GM12873 (cell line): ENCODE measurements around the gene HYPK.

ENCODE experiments used
- TF ChIP-seq, protein P1 (sequence below): IDR thresholded peaks from 2 replicates; pipeline ENCODE4 v1.5.1; 2012; ENCODE audit warnings: low read depth, mild to moderate bottlenecking, moderate library complexity, low read length, control low read depth; ENCODE audit not compliant: insufficient read depth; ENCODE audit errors: missing control alignments

HYPK gene

DNA sequence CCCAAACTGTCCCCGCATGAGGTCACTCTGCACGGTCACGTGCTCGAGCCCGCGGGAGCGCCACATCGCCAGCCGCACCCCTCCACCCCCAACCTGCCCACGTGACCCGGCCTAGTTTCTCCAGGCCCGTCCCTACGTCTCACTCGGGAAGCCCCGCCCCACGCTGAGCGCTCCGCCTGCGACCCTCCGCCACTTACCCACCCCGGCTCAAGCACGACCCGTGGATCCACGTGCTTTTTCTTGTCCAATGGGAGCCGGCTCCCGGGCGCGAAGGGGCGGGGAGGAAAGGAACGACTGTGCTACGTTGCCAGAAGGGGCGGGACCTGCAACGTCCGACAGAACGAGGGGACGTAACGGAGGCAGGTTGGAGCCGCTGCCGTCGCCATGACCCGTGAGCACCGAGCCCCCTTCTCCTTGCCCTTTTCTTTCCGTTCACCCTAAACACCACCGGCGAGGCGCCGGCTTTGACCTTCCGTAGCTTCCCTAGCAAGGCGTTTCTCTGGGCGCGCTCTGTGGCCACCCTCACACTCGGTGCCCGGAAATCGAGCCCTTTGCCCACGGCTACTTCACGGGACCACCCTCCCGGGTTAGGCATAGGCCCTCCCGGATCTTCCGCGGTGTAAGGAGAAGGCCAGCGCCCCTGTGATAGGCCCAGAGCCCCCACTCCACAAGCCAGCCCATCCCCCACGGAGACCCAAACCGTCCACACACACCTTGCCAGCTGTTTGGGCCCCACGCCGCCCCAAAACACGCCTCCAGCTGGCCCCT is 8.2 kb upstream of the HYPK start, which contains the start of gene SERF2:
TSS of gene SERF2 (plus strand) at position 328 of the 768 bp plus-strand sequence. CDS start at position 385, 57 bp downstream.
- TF ChIP-seq, protein P1, sequence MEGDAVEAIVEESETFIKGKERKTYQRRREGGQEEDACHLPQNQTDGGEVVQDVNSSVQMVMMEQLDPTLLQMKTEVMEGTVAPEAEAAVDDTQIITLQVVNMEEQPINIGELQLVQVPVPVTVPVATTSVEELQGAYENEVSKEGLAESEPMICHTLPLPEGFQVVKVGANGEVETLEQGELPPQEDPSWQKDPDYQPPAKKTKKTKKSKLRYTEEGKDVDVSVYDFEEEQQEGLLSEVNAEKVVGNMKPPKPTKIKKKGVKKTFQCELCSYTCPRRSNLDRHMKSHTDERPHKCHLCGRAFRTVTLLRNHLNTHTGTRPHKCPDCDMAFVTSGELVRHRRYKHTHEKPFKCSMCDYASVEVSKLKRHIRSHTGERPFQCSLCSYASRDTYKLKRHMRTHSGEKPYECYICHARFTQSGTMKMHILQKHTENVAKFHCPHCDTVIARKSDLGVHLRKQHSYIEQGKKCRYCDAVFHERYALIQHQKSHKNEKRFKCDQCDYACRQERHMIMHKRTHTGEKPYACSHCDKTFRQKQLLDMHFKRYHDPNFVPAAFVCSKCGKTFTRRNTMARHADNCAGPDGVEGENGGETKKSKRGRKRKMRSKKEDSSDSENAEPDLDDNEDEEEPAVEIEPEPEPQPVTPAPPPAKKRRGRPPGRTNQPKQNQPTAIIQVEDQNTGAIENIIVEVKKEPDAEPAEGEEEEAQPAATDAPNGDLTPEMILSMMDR, result no peak

DNA sequence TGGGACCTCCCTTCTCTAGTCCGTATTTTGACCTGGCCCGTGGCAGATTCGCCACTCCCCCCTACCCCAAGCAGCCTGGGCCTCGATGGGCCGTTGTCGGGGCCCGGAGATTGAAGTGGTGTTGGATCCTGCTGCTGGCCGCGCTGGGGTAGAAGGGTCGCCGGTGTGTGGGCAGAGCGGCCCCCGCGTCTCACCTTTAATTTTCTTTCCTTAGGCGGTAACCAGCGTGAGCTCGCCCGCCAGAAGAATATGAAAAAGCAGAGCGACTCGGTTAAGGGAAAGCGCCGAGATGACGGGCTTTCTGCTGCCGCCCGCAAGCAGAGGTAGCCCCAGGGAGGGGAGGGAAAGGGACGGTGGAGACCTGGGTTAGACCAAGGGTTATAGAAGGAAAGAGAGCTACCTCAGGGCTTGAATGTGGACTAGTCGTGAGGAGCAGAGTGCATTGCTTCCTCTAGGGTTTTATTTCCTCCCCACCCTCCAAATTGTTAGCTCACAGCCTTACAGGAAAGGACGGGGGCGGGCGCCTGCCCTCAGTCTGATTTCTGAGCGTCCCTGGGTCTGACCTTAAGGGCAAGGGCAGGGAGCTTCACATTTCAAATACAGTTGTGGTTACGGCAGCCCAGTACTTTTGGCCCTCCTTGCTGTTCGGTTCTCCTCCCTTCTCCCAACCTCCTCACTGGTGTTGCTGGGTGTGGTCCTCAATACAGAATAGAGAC is 7.5 kb upstream of the HYPK start:
- TF ChIP-seq, protein P1, result no peak

DNA sequence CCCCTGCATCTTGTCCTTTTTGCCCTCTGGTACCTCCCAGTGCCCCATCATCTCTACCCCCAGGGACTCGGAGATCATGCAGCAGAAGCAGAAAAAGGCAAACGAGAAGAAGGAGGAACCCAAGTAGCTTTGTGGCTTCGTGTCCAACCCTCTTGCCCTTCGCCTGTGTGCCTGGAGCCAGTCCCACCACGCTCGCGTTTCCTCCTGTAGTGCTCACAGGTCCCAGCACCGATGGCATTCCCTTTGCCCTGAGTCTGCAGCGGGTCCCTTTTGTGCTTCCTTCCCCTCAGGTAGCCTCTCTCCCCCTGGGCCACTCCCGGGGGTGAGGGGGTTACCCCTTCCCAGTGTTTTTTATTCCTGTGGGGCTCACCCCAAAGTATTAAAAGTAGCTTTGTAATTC is 6.8 kb upstream of the HYPK start:
- TF ChIP-seq, protein P1, result no peak

DNA sequence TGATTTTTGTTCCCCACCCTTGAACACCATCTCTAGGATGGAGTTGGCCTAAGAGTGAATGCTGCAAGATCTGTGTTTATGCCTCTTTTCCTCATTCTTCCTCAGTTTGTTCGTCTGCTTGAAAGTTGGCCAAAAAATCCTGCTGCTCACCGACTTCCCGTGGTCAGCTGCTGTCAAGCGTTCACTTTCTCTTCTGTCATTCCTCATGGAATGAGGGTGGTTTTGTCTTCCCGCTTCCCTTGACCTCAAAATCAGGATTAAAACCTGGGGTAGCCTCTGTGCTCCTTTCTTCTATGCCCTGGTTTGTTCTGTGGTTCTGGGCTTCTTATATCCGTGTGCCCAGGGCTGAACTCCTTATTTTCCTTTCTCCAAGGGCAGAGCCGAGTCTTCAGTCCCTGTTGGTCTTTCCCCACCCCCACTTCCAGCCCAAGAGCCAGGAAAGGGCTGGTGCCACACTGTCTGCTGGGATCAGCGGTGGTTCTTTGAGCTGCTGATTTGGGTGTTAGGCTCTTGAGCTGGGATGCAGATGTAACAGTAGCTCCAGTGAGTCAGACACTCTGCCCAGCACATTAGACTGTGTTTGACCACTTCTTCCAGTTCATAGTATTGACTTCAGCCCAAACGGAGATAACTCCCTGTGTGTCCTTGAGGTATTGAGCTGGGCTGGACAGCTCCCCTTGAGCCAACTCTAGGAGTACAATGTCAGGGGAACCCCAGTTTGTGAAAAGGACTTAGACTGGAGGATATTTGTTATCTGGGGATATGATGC is 5.9 kb upstream of the HYPK start:
- TF ChIP-seq, protein P1, result no peak

DNA sequence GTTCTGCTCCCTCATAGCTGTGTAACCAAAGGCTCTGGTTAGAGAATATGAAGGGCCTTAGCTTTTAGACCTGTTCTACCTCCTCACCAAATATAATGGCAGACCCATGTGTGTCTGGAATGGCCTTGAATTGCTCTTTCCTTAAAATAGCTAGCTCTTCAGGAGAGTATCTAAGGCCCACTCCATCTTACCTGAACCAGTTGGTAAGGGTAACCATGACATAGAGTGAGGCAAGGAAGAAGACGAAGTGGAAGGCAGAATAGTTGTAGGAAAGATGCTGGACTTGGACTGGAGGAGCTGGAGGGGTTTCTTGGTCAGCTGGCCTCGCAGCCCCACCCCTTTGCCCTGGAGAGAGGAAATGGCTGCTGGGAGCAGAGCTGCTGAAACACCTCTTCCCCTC is 5.2 kb upstream of the HYPK start:
- TF ChIP-seq, protein P1, result no peak

DNA sequence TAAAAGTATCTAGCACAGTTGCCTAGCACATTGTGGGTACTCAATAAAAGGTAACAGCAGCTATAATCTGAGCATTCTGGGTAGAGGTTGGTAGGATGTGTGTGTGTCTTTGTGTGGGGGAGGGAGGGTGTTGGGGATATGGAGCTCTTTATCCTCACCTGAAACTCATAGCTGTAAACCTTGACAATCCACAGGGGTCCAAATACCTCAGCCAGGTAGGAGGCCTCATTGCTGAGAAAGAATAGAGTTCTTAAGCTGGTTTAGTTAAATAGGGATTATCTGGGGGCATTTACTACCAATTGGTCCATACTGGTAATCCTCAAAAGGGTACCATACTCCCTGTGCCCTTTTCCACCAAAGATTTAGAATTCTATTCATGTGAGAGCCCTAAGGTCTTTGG is 4.4 kb upstream of the HYPK start:
- TF ChIP-seq, protein P1, result no peak

DNA sequence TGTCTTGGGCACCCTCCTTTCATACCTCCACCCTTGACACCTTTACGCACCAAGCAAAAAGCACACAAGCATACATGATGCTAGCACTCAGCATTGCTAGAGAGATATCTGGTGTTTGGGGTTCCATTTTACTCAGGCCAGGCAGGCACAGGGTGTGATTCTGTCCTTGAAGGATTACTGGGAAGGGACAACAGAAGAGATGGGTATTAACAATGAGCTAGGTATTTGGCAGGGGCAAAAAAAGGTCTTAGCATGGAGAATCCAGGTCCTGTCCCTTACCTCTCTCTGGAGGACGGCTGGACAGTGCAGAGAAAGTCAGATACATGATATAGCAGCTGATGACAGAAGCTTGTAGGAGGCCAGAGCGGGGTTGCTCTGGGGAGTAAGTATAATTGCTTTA is 3.8 kb upstream of the HYPK start:
- TF ChIP-seq, protein P1, result no peak
